Breast epithelium (tissue), 4 donors: Measurements from ENCODE around the gene SPN. TPM values are rescaled to one million over a fixed set of nuclear protein-coding genes. Genes with fewer than 3 reads are reported as not detected.
A peak's percentile ranks its signal among the peaks of the same experiment; 100 is the strongest.
"Not testable (repeated sequence)": the region's sequence is repeated elsewhere in the genome, so short reads cannot be mapped to it uniquely, and the experiment has no call there.

Experiments
- DNase-seq, 2 donors: peaks; one replicate each; pipeline ENCODE4 v3.0.0-alpha.2; 2019; ENCODE audit warnings: low spot score in 2 of 2
- H3K27ac ChIP-seq, 2 donors: fragments of 200-600 bp; sonication (generic) in 1 of 2; one replicate each; pipeline ENCODE4 v1.5.1; 2016 to 2019; ENCODE audit warnings: mild to moderate bottlenecking in 1 of 2
- H3K27me3 ChIP-seq, 2 donors: fragments of 200-600 bp; sonication (generic) in 1 of 2; one replicate each; pipeline versions ENCODE4 v1.5.1 to v1.6.0; 2017 to 2019; ENCODE audit warnings: control low read depth in 1 of 2, mild to moderate bottlenecking in 1 of 2
- H3K36me3 ChIP-seq: fragments of 200-600 bp; one replicate; pipeline ENCODE4 v1.5.1; 2019
- H3K4me1 ChIP-seq, 2 donors: fragments of 200-600 bp; sonication (generic); one replicate each; pipeline ENCODE4 v1.5.1; 2016 to 2019; ENCODE audit warnings: control low read depth in 1 of 2
- H3K4me3 ChIP-seq, 3 donors: fragments of 200-600 bp; sonication (generic); 1 replicate in 2 of 3; 2 replicates in 1 of 3; pipeline ENCODE4 v1.5.1; 2016 to 2019; ENCODE audit warnings: mild to moderate bottlenecking in 3 of 3, moderate library complexity in 2 of 3
- H3K9me3 ChIP-seq, 2 donors: fragments of 200-600 bp; sonication (generic) in 1 of 2; one replicate each; pipeline ENCODE4 v1.5.1; 2016 to 2019; ENCODE audit warnings: control low read depth in 1 of 2
- CTCF ChIP-seq, 3 donors: fragments of 450-650 bp; IDR thresholded peaks; one replicate each; pipeline ENCODE4 v1.5.1; 2016 to 2017; ENCODE audit warnings: antibody characterized with exemption in 3 of 3, mild to moderate bottlenecking in 3 of 3, moderate library complexity in 3 of 3
- POLR2A ChIP-seq: fragments of 450-650 bp; IDR thresholded peaks from one replicate; pipeline ENCODE4 v1.6.1; 2016; ENCODE audit warnings: antibody characterized with exemption, mild to moderate bottlenecking, moderate library complexity
- POLR2AphosphoS5 ChIP-seq, 3 donors: sonication (generic); formaldehyde crosslinking; IDR thresholded peaks; one replicate each; pipeline ENCODE4 v1.6.1; 2017; ENCODE audit warnings: antibody characterized with exemption in 3 of 3
- intact Hi-C: fragments of 100-400 bp; cut with DNase I; formaldehyde crosslinking; loops from one replicate; pipeline ENCODE4 v1.15.1; 2023; ENCODE audit warnings: low total_unique reads
- total RNA-seq, 3 donors: library from RNA; depleted of rRNA; stranded (reverse); fragments of >200 nt; gene quantifications; one replicate each; pipeline ENCODE4 v1.1.0, GENCODE V29; 2016

Gene SPN
- total RNA-seq, 3 donors from 2014 or later: 1.4 to 5.1 (median 2.3) TPM

- Histone ChIP-seq H3K9me3 (no peaks in the 10 kb centered on the region), H3K36me3 (no peaks in the 10 kb centered on the region), H3K4me1 (no peaks in the 10 kb centered on the region), H3K27ac (no peak overlapping the region), H3K4me3 (no peak overlapping the region), H3K27me3 (no peaks in the 10 kb centered on the region)
- no peak for TF ChIP-seq CTCF (IDR thresholded peaks at IDR 0.05)
- no peak for TF ChIP-seq POLR2AphosphoS5 (IDR thresholded peaks at IDR 0.05)
- TF ChIP-seq POLR2A: no peak
- intact Hi-C loops: loop anchor here (10.0 kb wide), 1 partner anchor 315 kb away; the partner anchor contains the start of gene DOC2A
- no peak for DNase-seq
Observed at GRCh38 chr16:29699324-29700219, 36.5 kb downstream of the SPN start.

DNA sequence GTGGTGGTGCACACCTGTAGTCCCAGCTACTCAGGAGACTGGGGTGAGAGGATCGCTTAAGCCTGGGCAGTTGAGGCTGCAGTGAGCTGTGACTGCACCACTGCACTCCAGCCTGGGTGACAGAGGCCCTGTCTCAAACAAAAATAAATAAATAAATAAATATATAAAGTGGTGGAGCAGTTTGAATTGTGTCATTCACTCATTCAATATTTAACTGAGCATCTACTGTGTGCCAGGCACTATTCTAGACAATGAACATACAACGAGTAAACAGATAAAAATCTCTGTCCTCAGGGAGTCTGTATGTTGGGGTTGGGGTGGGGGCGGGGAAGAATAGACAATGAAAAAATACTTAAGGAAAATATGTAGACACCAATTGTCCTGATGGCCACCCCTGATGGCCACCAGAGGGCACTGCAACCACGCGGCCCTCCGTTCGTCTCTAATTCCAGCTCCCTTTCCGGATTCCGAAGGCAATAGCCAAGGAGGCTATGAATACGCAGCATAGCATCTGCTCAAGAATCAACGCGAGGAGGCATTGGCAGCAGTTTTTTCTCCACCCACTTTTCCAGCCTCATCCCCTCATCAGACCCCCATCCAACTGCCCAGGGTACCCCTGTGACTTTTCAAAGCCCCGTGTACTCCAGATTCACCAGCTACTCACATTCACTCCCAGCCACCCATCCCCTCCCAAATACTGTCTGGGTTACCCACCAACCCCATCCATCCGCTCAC, 37.4 kb downstream of the SPN start:
- no peaks in the 10 kb centered on the region for H3K9me3 ChIP-seq
- H3K27me3 ChIP-seq: no peaks in the 10 kb centered on the region
- H3K4me1 ChIP-seq: no peaks in the 10 kb centered on the region
- DNase-seq: peak; percentile 56 to 77
- H3K4me3 ChIP-seq: peak overlapping the region in 1 of 3 donors; percentile 28
- no peaks in the 10 kb centered on the region for H3K36me3 ChIP-seq
- TF ChIP-seq CTCF (IDR thresholded peaks at IDR 0.05) (peak; percentile 54 to 73 (median 67)), POLR2AphosphoS5 (IDR thresholded peaks at IDR 0.05) (no peak), POLR2A (no peak)
- intact Hi-C loops: no loop called here
- no peak overlapping the region for H3K27ac ChIP-seq

DNA sequence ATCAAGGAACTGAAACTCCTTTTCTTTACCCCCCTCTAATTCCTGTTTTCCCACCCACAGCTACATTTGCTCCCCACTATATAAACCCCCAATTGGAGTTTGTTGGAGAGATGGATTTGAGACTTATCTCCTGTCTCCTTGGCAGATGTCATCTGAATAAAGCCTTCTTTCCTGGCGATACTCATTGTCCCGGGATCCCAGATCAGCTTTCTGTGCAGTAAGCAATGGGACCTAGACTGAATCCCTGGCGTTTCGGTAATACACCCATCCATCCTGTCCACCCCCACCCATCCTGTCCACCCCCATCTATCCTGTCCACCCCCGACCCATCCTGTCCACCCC, 38.1 kb downstream of the SPN start:
- no peaks in the 10 kb centered on the region for H3K27me3 ChIP-seq
- no peak overlapping the region for H3K4me3 ChIP-seq
- TF ChIP-seq POLR2A (no peak), POLR2AphosphoS5 (IDR thresholded peaks at IDR 0.05) (no peak), CTCF (IDR thresholded peaks at IDR 0.05) (no peak)
- intact Hi-C loops: no loop called here
- H3K9me3 ChIP-seq: no peaks in the 10 kb centered on the region
- no peaks in the 10 kb centered on the region for H3K4me1 ChIP-seq
- H3K36me3 ChIP-seq: no peaks in the 10 kb centered on the region
- no peak for DNase-seq
- no peak overlapping the region for H3K27ac ChIP-seq

DNA sequence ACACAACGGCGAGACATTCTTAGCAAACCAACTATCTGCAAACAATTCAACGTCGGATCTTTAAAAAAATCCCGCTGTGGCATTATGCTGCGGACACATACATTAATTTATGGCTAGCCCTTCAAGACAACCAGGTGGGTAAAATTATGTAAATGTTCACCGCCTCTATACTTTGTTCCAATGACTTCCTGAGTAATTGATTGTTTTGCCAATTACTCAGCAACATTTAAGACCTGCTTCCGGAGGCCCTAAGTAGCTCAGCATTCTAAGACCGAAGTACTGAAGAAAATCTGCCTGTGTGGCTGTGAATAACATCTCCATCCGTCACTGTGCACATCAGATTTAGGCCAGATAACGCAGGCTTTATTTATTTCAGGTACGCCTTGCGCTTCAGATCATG, 39.2 kb downstream of the SPN start:
- H3K4me3 ChIP-seq: no peak overlapping the region
- H3K27ac ChIP-seq: no peak overlapping the region
- no peaks in the 10 kb centered on the region for H3K36me3 ChIP-seq
- DNase-seq: no peak
- no peaks in the 10 kb centered on the region for H3K4me1 ChIP-seq
- intact Hi-C loops: no loop called here
- no peaks in the 10 kb centered on the region for H3K9me3 ChIP-seq
- no peaks in the 10 kb centered on the region for H3K27me3 ChIP-seq
- no peak for TF ChIP-seq CTCF (IDR thresholded peaks at IDR 0.05)
- TF ChIP-seq POLR2A: no peak
- no peak for TF ChIP-seq POLR2AphosphoS5 (IDR thresholded peaks at IDR 0.05)

DNA sequence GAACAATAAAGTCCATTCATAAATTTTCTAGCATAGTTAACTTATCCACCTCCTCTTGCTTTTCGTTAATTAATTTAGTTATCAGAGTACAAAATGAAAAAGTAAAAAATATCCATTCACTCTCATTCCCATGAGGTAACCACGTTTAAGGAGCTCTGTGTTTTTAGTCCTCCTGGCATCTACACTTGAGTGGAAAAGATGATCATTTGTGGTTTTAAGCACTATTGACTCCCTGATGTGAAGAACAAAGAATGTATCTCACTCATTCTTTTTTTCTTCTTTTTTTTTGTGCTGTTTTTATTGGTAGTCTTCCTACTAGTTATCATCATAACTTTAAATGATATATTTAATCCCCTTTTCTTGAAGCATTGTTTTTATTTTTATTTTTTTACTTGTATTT, 42.0 kb downstream of the SPN start:
- no peak for DNase-seq
- Histone ChIP-seq H3K9me3 (no peaks in the 10 kb centered on the region), H3K27me3 (no peaks in the 10 kb centered on the region), H3K27ac (no peak overlapping the region), H3K36me3 (no peaks in the 10 kb centered on the region), H3K4me3 (no peak overlapping the region), H3K4me1 (no peaks in the 10 kb centered on the region)
- intact Hi-C loops: no loop called here
- TF ChIP-seq POLR2A (no peak), POLR2AphosphoS5 (IDR thresholded peaks at IDR 0.05) (no peak), CTCF (IDR thresholded peaks at IDR 0.05) (no peak)

DNA sequence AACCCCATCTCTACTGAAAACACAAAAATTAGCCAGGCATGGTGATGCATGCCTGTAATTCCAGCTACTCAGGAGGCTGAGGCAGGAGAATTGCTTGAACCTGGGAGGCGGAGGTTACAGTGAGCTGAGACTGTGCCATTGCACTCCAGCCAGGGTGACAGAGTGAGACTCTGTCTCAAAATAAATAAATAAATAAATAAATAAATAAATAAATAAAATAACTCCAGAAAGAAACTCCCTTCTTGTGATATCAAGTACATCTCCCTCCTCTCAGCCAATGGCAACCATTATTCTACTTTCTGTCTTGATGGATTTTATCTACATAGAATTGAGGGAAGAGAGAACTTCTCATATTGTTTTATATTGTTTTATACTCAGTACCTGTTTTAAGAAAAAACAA, 44.1 kb downstream of the SPN start:
- H3K36me3 ChIP-seq, DNase-seq, H3K4me3 ChIP-seq, H3K27ac ChIP-seq, H3K4me1 ChIP-seq, intact Hi-C loops, H3K27me3 ChIP-seq, H3K9me3 ChIP-seq: not testable (repeated sequence)
